ENCODE results near the gene CDK5RAP1.

- TF ChIP-seq CTCF (IDR thresholded peaks at IDR 0.05) (no peak), POLR2A (IDR thresholded peaks at IDR 0.05) (no peak)
These were observed 41.1 kb upstream of the CDK5RAP1 start for GRCh38 chr20:33442136-33443005.

All from heart left ventricle (tissue), 13 donors.